Activated naive CD8-positive, alpha-beta T cell treated with anti-CD3 and anti-CD28 coated beads for 36 hours (primary cell): ENCODE data around the gene FSTL4. TPM values are rescaled to one million over a fixed set of nuclear protein-coding genes. Genes with fewer than 3 reads are reported as not detected.
"Not testable (repeated sequence)": the region's sequence is repeated elsewhere in the genome, so short reads cannot be mapped to it uniquely, and the experiment has no call there.

ENCODE experiments used
- DNase-seq: peaks from one replicate; pipeline ENCODE4 v3.0.0; 2021
- H3K27ac Mint-ChIP-seq: one replicate; pipeline ENCODE4 v1.8.0; 2022; ENCODE audit warnings: mild to moderate bottlenecking, moderate library complexity, mixed read lengths
- H3K27me3 Mint-ChIP-seq: one replicate; pipeline ENCODE4 v1.8.0; 2022; ENCODE audit warnings: mild to moderate bottlenecking, mixed read lengths
- H3K36me3 Mint-ChIP-seq: one replicate; pipeline ENCODE4 v1.8.0; 2021; ENCODE audit warnings: mild to moderate bottlenecking, mixed read lengths
- H3K4me1 Mint-ChIP-seq: one replicate; pipeline ENCODE4 v1.8.0; 2021; ENCODE audit warnings: mixed read lengths
- H3K4me3 Mint-ChIP-seq: one replicate; pipeline ENCODE4 v1.8.0; 2022; ENCODE audit warnings: mild to moderate bottlenecking, moderate library complexity, mixed read lengths
- H3K9me3 Mint-ChIP-seq: one replicate; pipeline ENCODE4 v1.8.0; 2022; ENCODE audit warnings: mixed read lengths
- total RNA-seq, 2 experiments: library from RNA; stranded (reverse); gene quantifications; one replicate each; pipeline ENCODE4 v1.2.3, GENCODE V29; 2021

The FSTL4 gene
- total RNA-seq, 2 experiments from 2014 or later, result 0.10 to 0.29 TPM

GRCh38 chr5:133170756-133171387, 441.5 kb downstream of the FSTL4 start:
- peak overlapping the region; percentile 14 for H3K27ac Mint-ChIP-seq
- peak overlapping the region; percentile 55 for H3K4me3 Mint-ChIP-seq
- H3K36me3 Mint-ChIP-seq, H3K27me3 Mint-ChIP-seq: not testable (repeated sequence)
- DNase-seq, result peak; percentile 18
- H3K9me3 Mint-ChIP-seq, result peaks cover 13% of the 10 kb centered on the region
- H3K4me1 Mint-ChIP-seq, result peaks cover 18% of the 10 kb centered on the region

DNA sequence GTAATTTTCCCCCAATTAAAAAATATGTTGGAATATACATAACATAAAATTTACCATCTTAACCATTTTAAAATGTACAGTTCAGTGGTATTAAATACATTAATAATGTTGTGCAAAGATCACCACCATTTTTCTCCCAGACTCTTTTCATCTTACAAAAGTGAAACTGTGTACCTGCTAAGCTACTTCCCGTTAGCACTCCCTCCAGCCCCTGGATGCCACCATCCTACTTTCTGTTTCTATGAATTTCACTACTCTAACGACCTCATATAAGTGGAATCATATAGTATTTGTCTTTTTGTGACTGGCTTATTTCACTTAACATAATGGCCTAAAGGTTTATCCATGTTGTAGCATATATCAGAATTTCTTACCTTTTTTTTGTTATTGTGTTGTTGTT, 447.6 kb downstream of the FSTL4 start:
- H3K4me1 Mint-ChIP-seq, result peaks cover 10% of the 10 kb centered on the region
- H3K4me3 Mint-ChIP-seq, result no peak overlapping the region
- DNase-seq, result no peak
- peaks cover 10% of the 10 kb centered on the region for H3K9me3 Mint-ChIP-seq
- no peaks in the 10 kb centered on the region for H3K27me3 Mint-ChIP-seq
- H3K36me3 Mint-ChIP-seq, result peaks cover 4% of the 10 kb centered on the region
- no peak overlapping the region for H3K27ac Mint-ChIP-seq

DNA sequence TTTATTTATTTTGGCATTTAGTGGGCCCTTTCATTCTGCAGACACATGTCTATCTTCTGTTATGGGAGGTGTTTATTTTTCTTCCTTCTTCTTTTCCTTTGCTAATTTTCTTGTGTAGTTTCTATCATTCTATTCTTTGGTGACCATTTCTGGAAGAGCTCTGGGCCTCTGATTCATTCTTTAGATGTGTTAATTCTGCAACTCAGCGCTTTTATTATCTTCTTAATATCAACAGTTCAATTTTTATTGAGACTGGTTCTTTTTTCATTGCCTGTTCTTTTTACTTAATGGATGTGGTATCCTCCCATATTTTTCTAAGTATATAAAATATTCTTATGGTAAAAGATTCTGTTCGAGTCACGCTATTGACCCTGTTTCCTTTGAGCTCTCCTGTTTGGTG, 448.5 kb downstream of the FSTL4 start:
- Mint-ChIP-seq H3K4me3 (no peak overlapping the region), H3K9me3 (peaks cover 6% of the 10 kb centered on the region), H3K36me3 (no peaks in the 10 kb centered on the region), H3K27me3 (no peaks in the 10 kb centered on the region), H3K4me1 (peaks cover 7% of the 10 kb centered on the region), H3K27ac (no peak overlapping the region)
- DNase-seq, result no peak

DNA sequence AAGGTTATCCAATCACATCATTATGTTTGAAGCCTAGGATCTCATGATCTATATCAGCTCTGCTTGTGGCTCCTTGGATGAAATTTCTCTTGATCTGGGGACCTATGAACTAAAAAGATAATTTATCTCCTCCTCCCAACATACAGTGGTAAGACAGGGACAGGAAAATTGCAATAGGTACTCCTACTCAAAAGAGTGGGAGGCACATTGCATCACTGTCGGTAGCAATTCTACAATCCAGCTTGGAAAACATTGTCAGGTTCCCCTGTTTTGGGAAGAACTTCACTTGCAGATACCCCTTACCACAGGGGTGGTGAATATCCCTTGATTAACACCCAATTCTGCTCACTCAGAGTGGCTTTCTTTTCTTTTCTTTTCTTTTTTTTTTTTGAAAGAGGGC, 452.8 kb downstream of the FSTL4 start:
- Mint-ChIP-seq H3K4me3 (no peak overlapping the region), H3K4me1 (peaks cover 2% of the 10 kb centered on the region), H3K27ac (no peak overlapping the region)

GRCh38 chr5:133155326-133155969, 456.9 kb downstream of the FSTL4 start:
- no peak for DNase-seq
- no peak overlapping the region for H3K27ac Mint-ChIP-seq
- H3K4me3 Mint-ChIP-seq, result no peak overlapping the region
- no peaks in the 10 kb centered on the region for H3K36me3 Mint-ChIP-seq
- H3K9me3 Mint-ChIP-seq, result no peaks in the 10 kb centered on the region
- no peaks in the 10 kb centered on the region for H3K27me3 Mint-ChIP-seq
- H3K4me1 Mint-ChIP-seq, result peaks cover 2% of the 10 kb centered on the region

More for the DNA sequence above, 452.8 kb downstream of the FSTL4 start:
- DNase-seq, result no peak
- Mint-ChIP-seq H3K9me3 (no peaks in the 10 kb centered on the region), H3K36me3 (no peaks in the 10 kb centered on the region), H3K27me3 (no peaks in the 10 kb centered on the region)

DNA sequence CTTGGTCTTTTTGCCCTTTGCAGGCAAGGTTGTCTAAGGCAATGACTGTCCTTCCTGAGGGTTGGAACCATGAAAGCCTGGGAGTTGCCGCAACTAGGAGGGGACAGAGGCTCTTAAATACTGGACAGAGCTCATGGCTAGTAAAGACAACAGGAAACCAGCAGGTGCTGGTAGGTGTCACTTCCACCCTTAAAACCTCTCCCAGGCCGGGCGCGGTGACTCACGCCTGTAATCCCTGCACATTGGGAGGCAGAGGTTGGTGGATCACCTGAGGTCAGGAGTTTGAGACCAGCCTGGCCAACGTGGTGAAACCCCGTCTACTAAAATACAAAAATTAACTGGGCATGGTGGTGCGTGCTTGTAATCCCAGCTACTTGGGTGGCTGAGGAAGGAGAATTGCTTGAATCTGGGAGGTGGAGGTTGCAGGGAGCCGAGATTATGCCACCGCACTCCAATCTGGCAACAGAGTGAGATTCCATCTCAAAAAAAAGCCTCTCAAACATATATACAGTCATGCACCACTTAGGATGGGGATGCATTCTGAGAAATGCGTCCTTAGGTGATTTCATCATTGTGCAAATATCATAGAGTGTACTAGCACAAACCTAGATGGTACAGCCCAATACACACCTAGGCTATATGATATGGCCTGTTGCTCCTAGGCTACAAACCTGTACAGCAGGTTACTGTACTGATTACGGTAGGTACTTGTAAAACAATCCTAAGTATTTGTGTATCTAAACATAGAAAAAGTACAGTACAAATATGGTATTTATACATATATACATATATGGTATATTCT, 457.9 kb downstream of the FSTL4 start:
- Mint-ChIP-seq H3K4me1 (no peaks in the 10 kb centered on the region), H3K9me3 (no peaks in the 10 kb centered on the region), H3K36me3 (no peaks in the 10 kb centered on the region), H3K27ac (no peak overlapping the region), H3K4me3 (no peak overlapping the region), H3K27me3 (no peaks in the 10 kb centered on the region)
- no peak for DNase-seq

DNA sequence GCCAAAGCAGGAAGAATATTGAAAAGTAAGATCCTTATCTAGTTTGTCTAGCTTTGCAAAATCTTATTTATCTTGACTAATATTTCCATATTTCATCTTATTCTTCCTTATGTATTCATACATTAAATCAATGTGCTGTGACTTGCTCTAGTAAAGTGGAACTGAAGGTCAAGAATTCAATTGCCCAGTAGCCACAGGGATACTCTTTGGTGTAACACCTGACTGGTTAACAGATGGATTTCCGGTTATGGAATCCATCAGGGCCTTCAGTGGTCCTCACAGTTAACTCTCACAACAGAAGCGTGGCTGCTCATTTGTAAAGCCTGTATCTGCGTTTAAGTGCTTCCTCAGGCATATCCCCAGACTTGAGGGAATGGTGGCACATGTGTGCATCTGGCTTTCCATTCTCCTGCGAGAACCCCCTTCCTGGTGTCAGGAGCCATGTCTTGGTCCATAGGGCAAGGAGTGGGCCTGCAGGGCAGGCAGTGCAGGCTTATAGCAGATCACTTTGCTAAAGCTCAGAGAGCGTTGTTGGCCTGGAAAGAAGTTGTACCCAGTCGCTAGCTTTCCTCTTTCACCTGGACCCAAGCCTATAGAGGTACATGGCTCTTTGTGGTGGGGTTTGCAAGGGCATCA, 461.3 kb downstream of the FSTL4 start:
- Mint-ChIP-seq H3K27ac (no peak overlapping the region), H3K27me3 (no peaks in the 10 kb centered on the region), H3K9me3 (no peaks in the 10 kb centered on the region), H3K4me1 (peaks cover 17% of the 10 kb centered on the region), H3K36me3 (no peaks in the 10 kb centered on the region), H3K4me3 (no peak overlapping the region)
- DNase-seq, result no peak

GRCh38 chr5:133149345-133149744, 463.0 kb downstream of the FSTL4 start:
- Mint-ChIP-seq H3K4me1 (peaks cover 17% of the 10 kb centered on the region), H3K4me3 (no peak overlapping the region), H3K27ac (no peak overlapping the region), H3K36me3 (peaks cover 2% of the 10 kb centered on the region), H3K9me3 (peaks cover 3% of the 10 kb centered on the region), H3K27me3 (no peaks in the 10 kb centered on the region)
- no peak for DNase-seq

DNA sequence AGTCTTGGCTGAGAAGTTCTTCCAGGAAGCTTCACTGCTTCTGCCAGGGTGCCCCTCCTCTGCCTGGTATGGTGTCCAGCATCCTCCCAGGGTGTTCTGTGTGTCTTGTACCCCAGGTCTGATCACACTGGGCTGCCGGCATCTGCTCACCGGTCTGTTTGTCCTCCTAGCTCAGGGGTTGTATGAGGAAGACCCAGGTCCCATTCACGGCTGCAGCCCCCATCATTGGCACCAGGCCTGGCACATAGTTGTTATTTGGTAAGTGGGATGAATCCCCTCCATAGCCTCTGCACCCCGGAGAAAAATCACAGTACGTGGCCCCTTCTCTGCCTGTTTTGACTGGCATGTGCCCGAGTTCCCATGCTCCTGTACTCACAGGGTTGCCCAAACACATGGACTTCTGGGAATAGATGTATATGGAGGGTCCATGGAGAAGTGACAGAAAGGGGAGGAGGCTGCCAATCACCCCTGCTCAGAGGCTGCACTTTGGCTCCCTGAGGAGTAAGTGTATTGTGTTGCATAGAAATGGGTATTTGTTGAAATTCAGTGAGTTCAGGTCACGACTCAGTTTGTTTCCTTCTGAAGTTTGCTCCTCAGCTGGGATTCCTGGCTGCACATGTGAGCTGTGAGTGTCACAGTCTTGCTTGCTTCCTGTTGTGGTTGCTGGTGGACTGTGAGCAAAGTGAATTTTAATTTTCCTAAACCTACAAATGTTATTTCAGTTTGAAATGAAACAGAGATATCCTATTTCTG, 464.4 kb downstream of the FSTL4 start:
- no peak for DNase-seq
- Mint-ChIP-seq H3K27me3 (no peaks in the 10 kb centered on the region), H3K36me3 (peaks cover 2% of the 10 kb centered on the region), H3K4me3 (no peak overlapping the region), H3K4me1 (peaks cover 17% of the 10 kb centered on the region), H3K27ac (no peak overlapping the region), H3K9me3 (peaks cover 10% of the 10 kb centered on the region)

GRCh38 chr5:133147411-133147810, 464.9 kb downstream of the FSTL4 start:
- no peak overlapping the region for H3K27ac Mint-ChIP-seq
- H3K27me3 Mint-ChIP-seq, result no peaks in the 10 kb centered on the region
- H3K36me3 Mint-ChIP-seq, result peaks cover 2% of the 10 kb centered on the region
- DNase-seq, result no peak
- H3K4me1 Mint-ChIP-seq, result peaks cover 17% of the 10 kb centered on the region
- no peak overlapping the region for H3K4me3 Mint-ChIP-seq
- peaks cover 10% of the 10 kb centered on the region for H3K9me3 Mint-ChIP-seq
